ENCODE results near the gene EXOSC7.

The EXOSC7 gene

GRCh38 chr3:44962621-44963393, 13.2 kb upstream of the EXOSC7 start:
- no peak for TF ChIP-seq ZFX (IDR thresholded peaks at IDR 0.05)
- no peak for TF ChIP-seq CTCF (conservative IDR thresholded peaks at IDR 0.05)
- no peak overlapping the region for H3K27ac ChIP-seq

GRCh38 chr3:44963571-44964325, 12.3 kb upstream of the EXOSC7 start:
- TF ChIP-seq ZFX (IDR thresholded peaks at IDR 0.05) = no peak
- no peak for TF ChIP-seq CTCF (conservative IDR thresholded peaks at IDR 0.05)
- H3K27ac ChIP-seq = no peak overlapping the region

- no peak for TF ChIP-seq CTCF (conservative IDR thresholded peaks at IDR 0.05)
- TF ChIP-seq ZFX (IDR thresholded peaks at IDR 0.05) = no peak
- no peak overlapping the region for H3K27ac ChIP-seq
Observed at GRCh38 chr3:44965165-44965564, 10.9 kb upstream of the EXOSC7 start.

- TF ChIP-seq CTCF (conservative IDR thresholded peaks at IDR 0.05) (no peak), ZFX (IDR thresholded peaks at IDR 0.05) (no peak)
- H3K27ac ChIP-seq = no peak overlapping the region
Observed at GRCh38 chr3:44966795-44967278, 9.2 kb upstream of the EXOSC7 start.

- TF ChIP-seq ZFX (IDR thresholded peaks at IDR 0.05) (no peak), CTCF (conservative IDR thresholded peaks at IDR 0.05) (no peak)
- no peak overlapping the region for H3K27ac ChIP-seq
Observed at GRCh38 chr3:44968447-44968858, 7.6 kb upstream of the EXOSC7 start.

GRCh38 chr3:44969154-44969827, 6.8 kb upstream of the EXOSC7 start:
- TF ChIP-seq CTCF (conservative IDR thresholded peaks at IDR 0.05) = no peak
- no peak for TF ChIP-seq ZFX (IDR thresholded peaks at IDR 0.05)

GRCh38 chr3:44969828-44970179, 6.2 kb upstream of the EXOSC7 start:
- H3K27ac ChIP-seq = peak overlapping the region; percentile 69
- TF ChIP-seq CTCF (conservative IDR thresholded peaks at IDR 0.05) (no peak), ZFX (IDR thresholded peaks at IDR 0.05) (no peak)

More at GRCh38 chr3:44969154-44969827, 6.8 kb upstream of the EXOSC7 start:
- peak overlapping the region; percentile 69 for H3K27ac ChIP-seq
